HG03045 (cell line): ENCODE measurements around the gene MS4A10.

Experiments used
- ATAC-seq: cut with Tn5 transposase; IDR thresholded peaks from one replicate; pipeline ENCODE4 v1.9.1; 2021; ENCODE audit warnings: mild to moderate bottlenecking, moderate library complexity; ENCODE audit not compliant: unreplicated experiment

The MS4A10 gene

DNA sequence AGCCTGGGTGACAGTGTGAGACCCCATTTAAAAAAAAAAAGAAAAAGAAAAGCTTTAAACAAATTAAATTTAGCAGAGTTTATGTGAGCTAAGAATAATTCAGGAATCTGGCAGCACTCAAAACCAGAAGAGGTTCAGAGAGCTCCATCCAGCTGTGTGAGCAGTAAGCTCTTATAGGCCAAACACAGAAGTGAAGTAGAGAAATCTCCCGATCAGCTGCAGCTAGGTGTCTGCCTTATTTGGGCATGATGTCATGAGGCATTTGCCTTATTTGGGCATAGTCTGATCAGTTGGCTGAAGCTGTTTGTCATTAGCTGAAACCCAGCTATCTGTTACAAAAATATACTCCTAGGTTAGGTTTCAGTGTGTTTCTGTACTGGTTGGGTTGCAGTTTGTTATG lies 20.3 kb upstream of the MS4A10 start:
- peak; percentile 41 for ATAC-seq

DNA sequence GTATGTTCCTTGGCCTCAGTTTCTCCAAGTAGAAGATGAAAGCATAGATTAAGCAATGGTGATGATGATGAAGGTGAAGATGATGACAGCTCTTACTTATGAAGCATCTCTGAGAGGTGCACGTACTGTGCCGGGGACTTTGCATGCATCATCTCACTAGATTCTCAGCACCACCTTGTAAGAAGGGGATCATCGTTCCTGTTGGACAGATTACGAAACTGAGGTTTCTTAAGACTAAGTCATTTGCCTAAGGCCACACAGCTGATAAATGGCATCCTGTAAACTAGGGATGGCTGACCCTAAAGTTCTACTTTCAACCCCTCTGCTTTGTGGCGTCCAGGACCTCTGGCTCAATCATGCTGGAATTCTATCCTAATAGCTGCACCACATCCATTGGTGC lies 19.8 kb upstream of the MS4A10 start:
- ATAC-seq = no peak

DNA sequence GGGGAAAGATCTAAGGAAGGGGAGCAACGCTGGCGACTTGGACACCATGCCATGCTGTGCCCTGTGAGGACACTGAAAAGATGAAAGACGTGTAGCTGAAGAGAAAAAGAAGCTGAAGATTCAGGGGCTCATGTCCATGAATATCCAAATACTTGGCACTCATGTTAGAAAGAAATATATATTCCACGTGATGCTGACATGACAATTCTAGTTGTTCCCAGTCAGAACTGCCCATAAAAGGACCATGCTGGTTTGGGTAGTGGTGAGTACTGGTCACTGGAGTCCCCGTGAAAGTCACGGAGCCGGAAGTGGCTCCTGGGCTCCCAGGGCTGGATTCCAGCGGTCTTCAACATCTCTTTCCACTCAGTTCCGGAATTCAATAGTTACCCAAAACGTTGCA lies 18.6 kb upstream of the MS4A10 start:
- no peak for ATAC-seq

DNA sequence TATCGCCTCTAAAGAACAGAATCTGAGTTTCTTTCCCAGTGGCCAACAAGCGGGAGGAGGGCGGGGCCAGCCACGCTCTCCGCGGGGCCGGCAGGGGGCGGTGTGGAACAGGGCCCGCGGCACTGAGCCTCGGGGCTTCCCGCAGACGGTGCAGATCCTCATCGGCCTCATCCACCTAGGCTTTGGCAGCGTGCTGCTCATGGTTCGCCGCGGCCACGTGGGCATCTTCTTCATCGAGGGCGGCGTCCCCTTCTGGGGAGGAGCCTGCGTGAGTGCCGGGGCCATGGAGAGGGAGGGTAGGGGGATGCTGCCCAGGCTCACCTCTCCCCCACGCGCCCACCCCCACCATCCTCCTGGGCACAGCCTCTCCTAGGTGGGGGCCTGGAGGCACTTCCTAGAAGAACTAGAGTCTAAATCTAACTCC lies 17.7 kb upstream of the MS4A10 start:
- ATAC-seq = no peak

DNA sequence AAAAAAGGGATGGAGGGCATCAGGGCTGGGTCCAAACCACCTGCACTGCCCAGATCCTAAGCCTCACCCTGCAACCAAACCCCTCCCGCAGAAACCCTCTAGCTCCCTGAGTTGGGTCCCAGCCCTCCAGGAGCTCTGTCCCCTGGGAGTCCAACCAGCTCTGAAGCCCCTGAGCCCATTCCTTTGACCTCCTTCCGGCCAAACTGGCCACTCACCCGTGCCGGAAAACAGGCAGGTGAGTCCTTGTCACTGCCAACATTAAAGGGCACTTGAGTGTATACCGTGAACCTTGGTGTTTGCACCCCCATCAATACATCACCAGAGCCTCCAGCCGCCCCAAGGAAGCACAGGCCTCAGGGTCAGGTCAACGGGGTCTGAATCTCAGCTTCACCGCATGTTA lies 16.9 kb upstream of the MS4A10 start:
- ATAC-seq = no peak

DNA sequence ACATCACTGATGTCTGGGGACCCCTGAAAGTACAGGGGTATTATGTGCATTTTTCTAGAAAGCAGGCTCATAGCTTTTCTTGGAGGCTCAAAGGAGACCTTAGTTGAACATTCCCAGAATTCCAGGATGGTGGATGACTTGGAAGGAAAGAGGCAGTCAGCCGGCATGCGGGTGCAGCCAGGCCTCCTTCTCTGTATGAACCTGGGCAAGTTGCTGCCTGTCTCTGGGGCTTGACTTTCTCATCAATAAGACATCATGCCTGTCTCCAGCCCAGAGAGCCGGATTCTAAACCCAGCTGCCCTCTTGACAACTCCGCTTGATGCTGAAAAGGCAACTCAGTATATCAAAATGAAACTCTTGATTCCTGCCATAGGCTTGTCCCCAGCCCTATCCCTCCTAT lies 15.9 kb upstream of the MS4A10 start:
- ATAC-seq = no peak

DNA sequence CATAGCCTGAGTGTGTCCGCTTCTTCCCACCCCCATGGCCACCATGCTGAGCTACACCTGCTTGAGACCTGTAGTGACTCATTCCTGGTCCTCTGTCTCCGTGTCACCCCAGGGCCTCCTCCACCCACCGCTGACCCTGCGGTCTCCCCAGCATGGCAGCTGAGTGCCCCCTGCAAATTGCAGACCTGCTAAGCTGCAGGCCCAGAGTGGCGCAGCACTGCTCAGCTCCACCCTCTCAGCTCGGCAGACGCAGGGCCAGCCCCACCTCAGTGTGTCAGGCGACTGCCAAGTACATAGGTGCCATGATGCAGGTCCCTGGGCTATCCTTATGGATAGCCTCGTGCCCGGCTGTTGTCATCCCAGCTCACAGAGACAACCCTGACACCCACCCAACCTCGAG lies 15.3 kb upstream of the MS4A10 start:
- ATAC-seq = no peak

DNA sequence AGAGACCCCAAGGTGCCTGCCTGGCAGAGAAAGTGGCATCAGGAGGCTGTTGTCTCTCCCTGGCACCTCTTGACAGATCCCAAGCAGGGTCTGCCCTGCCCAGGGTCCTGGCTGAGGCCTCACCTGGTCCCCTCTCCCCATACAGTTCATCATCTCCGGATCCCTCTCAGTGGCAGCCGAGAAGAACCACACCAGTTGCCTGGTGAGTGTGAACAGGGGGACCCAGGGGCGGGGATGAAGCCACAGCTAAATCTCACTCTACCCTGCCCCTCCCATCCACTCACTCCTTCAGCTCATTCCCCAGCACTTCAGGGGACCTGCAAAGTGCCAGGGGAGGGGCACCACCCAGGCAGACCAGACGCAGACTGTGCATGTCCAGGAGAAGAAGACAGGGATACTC lies 14.0 kb upstream of the MS4A10 start:
- no peak for ATAC-seq

DNA sequence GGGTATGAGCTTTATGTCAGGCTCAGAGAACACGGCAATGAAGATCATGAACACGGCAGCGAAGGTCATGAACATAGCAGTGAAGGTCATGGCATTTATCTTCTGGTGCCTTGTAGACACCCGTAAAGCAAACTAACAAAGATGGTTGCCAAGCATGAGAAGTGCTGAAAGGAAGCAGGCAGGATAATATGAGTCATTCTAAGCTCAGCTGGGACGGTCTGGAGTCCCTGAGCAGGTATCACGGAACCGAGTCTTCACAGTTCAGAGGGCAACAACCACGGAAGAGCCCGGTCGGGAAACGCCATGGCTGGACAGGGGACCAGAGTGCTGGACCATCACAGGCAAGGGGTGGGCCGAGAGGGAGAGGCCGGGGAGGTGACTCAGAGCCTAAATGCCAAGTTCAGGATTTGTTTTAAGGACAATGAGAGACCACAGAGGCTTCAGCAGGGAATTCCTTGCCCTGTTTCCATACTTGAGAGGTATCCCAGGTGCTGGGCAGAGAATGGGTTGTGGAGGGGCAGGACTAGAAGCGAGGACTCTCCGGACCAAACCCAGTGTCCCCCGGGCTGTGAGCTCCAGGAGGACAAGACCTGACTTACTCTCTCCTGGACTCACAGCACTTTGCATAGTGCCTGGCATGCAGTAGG lies 13.1 kb upstream of the MS4A10 start:
- no peak for ATAC-seq

DNA sequence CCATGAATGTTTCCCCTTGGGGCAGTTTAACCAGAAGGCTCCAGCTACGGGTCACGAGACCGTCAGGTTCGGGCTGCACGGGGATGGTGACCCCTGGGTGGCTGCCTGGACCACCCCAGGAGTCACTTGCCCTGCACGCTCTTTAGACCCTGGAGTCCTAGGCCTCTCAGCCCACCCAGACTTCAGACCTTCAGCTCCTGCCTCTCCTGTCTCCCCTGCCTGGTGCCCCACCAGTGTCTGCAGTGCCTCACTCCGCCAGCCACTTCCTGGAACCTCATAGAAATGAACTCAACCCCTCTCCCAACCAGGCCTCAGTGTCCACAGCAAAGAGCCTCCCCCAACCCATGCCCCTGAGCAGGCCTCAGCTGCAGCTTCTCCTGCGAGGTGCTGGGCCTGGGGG lies 12.5 kb upstream of the MS4A10 start:
- ATAC-seq = no peak

DNA sequence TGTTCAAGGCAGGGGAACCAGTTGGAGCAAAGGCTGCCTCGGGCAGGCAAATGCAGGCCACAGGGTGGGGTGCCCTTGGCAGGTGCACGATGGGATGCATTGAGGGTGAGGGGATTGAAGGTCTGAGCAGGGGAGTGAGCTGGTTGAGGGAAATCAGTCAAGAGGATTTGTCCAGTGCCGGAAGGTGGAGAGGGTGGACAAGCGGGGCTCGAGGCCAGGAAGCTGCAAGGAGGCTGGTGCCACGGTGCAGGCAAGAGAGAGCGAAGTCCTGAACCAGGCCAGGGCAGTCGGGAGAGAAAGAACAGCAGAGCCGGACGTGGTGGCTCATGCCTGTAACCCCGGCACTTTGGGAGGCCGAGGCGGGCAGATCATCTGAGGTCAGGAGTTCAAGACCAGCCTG lies 10.4 kb upstream of the MS4A10 start:
- no peak for ATAC-seq

DNA sequence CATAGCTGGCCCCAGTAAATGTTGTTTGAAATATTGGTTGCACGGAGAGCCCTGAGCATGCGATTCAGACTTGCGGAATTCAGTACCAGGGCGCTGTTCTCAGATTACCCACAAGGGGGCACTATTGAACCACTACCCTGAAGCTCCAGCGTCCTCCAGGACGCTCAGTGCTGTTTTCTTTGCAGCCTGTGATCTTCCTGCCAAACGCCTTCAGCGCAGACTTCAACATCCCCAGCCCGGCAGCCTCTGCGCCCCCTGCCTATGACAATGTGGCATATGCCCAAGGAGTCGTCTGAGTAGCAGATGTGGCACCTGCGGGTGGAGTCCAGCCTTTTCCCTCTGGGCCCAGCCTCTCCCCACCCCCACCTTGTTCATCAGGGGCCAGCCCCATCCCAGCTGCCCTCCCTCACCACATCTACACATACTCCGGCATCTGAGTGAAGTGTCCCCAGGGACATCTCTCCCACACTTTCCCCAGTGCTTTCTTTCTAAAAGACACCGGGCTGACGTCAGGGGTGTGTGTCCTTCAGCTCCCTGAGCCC lies 9.6 kb upstream of the MS4A10 start:
- peak; percentile 70 for ATAC-seq

DNA sequence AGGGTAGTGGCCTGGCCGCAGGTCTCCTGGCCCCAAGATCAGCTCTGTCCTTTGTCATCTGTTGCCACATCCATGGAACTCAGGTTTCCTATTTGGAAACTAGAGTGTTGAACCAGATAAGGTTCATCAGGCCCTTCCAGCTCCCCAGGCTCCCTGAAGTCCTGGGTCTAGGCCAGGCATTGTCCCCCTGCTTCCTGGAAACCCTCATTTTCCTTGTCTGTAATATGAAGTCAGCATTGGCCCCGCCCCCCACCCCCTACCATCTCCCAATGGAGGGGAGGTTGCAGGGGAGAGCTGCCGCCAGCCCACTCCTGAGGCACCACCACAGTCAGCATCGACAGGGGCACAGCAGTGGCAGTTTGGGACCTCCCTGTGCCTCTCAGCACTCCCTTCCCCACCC lies 9.0 kb upstream of the MS4A10 start:
- ATAC-seq = no peak

DNA sequence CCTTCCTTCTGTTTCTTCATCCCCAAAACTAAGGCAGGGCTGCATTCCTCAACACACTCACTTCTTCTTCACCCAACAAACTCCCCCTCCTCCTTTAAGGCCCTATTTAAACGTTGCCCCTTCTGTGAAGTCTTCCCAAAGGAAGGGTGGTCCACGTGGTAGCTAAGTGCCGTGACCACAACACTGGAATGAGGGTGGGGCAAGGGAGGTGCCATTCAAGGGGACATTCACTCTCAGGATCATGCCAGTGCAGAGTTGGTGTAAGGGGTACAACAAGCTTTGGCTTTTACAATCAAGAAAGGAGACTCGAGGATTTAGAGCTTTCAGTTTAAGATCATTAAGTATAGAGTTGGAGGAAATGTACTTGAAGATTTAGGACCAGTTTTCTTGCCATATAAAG lies 8.0 kb upstream of the MS4A10 start:
- no peak for ATAC-seq

DNA sequence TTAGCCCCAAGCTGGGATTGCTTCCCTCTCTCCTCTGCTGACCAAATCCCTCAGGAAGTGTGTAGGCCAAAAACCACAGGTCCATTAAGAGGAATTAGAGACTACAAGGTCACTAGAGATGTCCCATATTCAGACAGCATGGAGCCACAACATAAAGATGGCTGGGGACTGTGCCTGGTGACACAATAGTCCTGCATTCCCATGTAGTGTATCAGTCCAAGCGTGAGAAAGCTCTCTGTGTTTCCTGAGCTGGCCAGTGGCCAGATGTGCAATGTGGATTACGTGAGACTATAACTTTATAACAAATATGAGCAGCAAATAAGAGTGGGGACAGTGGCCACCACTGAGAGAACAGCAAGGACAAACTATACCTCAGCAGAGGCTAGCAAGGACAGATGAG lies 7.6 kb upstream of the MS4A10 start:
- no peak for ATAC-seq

DNA sequence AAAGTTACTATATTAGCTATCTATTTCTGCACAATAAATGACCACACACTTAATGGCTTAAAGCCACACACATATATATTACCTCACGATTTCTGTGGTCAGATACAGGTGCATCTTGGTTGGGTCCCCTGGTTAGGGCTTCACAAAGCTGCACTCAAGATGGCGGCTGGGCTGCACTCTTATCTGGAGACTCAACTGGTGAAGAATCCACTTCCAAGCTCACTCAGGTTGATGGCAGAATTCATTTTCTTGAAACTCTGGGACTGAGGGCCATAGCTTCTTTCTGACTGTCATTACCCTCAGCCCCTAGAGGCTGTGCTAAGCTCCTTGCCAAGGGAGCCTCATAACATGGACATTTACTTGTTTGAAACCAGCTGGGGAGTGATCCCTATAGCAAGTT lies 5.1 kb upstream of the MS4A10 start:
- ATAC-seq = no peak

DNA sequence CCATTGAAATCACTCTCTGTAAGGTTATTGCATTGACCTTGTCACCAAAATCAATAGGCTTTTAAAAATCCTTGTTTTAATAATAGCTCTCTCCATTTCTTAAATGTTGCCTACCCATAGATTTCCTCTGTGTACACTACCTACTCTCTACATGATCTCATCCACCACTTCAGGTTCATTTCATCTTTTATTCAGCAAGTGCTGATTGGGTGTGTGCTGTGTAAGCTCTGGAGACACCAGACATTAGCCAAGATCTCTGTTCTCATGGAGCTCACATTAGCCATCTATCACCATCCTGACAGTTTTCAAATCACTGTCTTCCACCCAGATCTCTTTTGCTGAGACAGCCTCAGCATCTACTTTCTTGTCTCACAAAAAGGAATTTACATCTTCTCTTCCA lies 4.4 kb upstream of the MS4A10 start:
- no peak for ATAC-seq

DNA sequence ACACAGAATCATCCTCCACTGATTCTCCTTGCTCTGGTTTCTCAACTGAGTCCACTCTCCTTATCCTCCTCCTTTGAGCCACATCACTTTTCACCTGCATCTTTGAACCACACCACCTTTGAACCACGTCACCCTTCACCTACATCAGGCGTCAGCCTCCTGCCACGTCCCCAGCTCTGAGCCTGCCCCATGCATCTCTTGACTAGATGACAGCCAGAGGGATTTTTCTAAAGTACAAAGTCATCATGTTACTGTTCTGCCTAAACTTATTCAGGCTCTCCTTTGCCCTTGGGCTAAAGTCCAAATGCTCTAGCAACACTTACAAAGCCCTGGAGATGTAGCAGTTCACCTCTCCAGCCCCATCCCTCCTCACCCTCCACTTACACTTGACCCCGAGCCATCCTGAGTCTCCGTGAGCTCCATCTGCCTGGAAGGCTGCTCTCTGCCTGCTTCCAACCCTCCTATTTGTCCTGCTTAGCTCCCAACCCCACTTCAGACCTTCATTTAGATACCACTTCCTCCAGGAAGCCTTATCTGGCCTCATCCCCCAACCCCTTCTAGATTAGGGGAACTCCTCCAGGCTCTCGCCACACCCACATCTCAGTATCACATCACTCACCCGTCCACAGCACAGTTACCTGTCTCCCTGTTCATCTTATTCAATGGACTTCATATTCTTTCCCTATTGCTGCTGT lies 3.7 kb upstream of the MS4A10 start:
- no peak for ATAC-seq

DNA sequence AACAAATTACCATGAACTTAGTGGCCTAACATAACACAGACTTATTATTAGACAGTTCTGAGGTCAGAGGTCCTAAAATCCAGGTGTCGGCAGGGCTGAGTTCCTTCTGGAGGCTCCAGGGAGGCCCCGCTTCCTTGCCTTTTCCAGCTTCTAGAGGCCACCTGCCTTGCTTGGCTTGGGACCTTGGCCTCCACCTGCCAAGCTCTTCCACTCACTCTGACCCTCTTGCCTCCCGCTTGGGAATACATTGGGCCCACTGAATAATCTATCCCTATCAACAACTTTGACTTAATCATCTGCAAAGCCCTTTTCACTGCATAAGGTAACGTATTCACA lies 3.2 kb upstream of the MS4A10 start:
- ATAC-seq = no peak

DNA sequence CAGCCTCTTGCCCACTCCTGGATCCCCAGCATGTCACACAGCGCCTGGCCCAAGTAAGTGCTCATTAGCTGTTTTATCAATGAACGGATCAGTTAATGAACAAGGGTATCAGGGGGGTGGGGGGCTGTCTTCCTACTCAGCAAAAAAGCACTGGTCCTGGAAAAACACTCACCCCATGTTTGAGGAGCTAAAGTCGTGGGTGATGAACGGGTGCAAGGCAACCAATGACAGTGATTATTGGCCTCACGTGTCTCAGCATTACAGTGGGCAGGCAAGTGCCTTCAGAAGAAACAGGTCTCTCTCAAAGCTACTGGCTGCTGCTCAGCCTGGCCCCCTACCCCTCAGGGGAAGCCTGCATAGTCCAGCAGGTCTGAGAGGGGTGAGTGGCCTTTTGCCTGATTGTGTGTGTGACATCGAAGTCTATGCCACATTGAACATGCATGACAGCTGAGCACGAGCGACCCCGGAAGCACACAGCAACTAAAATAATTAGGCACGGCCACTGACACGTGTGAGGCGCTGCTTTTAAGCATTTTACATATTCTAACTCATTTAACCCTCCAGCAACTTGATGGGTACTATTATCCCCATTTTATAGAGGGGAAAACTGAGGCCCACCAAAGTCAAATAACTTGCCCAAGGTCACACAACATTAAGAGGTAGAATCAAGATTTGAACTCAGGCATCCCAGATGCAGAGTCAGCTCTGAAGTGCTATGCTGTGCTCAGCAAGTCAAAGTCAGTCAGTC lies 2.6 kb upstream of the MS4A10 start:
- ATAC-seq = no peak

DNA sequence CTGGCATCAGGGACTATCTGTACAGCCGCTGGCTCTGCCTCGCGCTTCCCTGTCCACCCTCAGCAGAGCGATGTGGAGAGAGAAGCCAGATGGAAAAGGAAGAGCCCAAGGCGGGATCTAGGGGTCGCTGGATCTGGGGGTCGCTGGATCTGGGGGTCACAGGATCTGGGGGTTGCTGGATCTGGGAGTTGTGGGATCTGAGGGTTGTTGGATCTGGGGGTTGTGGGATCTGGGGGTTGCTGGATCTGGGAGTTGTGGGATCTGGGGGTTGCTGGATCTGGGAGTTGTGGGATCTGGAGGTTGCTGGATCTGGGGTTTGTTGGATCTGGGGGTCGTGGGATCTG lies 2.0 kb upstream of the MS4A10 start:
- no peak for ATAC-seq

DNA sequence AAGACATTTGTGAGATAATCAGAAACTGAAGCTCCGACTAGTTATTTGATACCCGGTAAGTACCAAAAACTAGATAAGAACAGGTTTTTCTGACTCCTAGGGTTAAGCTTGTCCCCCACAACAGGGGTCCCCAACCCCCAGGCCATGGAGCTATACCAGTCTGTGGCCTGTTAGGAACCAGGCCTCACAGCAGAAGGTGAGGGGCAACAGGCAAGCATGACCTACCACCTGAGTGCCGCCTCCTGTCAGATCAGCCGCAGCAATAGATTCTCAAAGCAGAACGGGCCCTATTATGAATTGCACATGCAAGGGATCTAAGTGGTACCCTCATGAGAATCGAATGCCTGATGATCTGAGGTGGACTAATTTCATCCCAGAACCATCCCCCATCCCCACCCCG lies 1.2 kb upstream of the MS4A10 start:
- no peak for ATAC-seq
